HTR-8/SVneo (cell line): ENCODE measurements around the gene KRR1.
"Not testable (repeated sequence)": the region's sequence is repeated elsewhere in the genome, so short reads cannot be mapped to it uniquely, and the experiment has no call there.

Experiments used
- DNase-seq: peaks from one replicate; pipeline ENCODE4 v3.0.0; 2011; ENCODE audit warnings: low spot score, mixed read lengths; ENCODE audit not compliant: insufficient read length
- FAIRE-seq: peaks from 2 replicates; lab custom pipeline; 2011; peaks lifted over from hg19 to GRCh38; lab: Jason Lieb, UNC

KRR1 gene

DNA sequence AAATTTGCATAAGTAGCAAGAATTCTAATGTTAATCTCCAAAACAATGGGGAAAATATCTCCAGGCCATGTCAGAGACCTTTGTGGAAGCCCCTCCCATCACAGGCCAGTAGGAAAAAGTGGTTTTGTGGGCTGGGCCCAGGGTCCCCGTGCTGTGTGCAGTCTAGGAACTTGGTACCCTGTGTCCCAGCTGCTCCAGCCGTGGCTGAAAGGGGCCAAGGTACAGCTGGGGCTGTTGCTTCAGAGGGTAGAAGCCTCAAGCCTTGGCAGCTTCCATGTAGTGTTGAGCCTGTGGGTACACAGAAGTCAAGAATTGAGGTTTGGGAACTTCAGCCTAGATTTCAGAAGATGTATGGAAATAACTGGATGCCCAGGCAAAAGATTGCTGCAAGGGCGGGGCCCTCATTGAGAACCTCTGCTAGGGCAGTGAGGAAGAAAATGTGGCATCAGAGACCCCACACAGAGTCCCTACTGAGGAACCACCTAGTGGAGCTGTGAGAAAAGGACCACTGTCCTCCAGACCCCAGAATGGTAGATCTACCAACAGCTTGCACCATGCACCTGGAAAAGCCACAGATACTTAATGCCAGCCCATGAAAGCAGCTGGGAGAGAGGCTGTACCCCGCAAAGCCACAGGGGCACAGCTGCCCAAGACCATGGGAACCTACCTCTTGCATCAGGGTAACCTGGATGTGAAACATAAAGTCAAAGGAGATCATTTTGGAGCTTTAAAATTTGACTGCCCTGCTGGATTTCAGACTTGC lies 69.5 kb downstream of the KRR1 start:
- DNase-seq, FAIRE-seq: not testable (repeated sequence)
